ENCODE results near the gene LBX1. TPM values are rescaled to one million over a fixed set of nuclear protein-coding genes. Genes with fewer than 3 reads are reported as not detected.

LBX1 gene
- total and polyA plus RNA-seq, 10 donors: not detected

GRCh38 chr10:101260764-101261481 lies 31.7 kb upstream of the LBX1 start:
- Histone ChIP-seq H3K4me1 (no peaks in the 10 kb centered on the region), H3K27me3 (replicated peaks in 1 of 7) (peaks cover 0 to 75% (median 19%) of the 10 kb centered on the region in 7 donors), H3K36me3 (no peaks in the 10 kb centered on the region), H3K4me3 (no peak overlapping the region), H3K9me3 (peaks cover 0 to 20% (median 11%) of the 10 kb centered on the region in 8 donors), H3K27ac (no peak overlapping the region)
- intact Hi-C loops (cut with DNase I; ENCODE audit: low total_unique reads): no loop called here
- DNase-seq: no peak
- TF ChIP-seq POLR2A (IDR thresholded peaks at IDR 0.05): no peak
- TF ChIP-seq, protein P1, sequence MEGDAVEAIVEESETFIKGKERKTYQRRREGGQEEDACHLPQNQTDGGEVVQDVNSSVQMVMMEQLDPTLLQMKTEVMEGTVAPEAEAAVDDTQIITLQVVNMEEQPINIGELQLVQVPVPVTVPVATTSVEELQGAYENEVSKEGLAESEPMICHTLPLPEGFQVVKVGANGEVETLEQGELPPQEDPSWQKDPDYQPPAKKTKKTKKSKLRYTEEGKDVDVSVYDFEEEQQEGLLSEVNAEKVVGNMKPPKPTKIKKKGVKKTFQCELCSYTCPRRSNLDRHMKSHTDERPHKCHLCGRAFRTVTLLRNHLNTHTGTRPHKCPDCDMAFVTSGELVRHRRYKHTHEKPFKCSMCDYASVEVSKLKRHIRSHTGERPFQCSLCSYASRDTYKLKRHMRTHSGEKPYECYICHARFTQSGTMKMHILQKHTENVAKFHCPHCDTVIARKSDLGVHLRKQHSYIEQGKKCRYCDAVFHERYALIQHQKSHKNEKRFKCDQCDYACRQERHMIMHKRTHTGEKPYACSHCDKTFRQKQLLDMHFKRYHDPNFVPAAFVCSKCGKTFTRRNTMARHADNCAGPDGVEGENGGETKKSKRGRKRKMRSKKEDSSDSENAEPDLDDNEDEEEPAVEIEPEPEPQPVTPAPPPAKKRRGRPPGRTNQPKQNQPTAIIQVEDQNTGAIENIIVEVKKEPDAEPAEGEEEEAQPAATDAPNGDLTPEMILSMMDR (IDR thresholded peaks at IDR 0.05 in 8 of 11, conservative IDR thresholded peaks at IDR 0.05 in 3 of 11): no peak
- no peak for TF ChIP-seq POLR2AphosphoS5 (IDR thresholded peaks at IDR 0.05)
- WGBS, 5 donors: 20 to 28% (median 23%) methylated on average over 20 to 21 of the region's 21 CpGs

DNA sequence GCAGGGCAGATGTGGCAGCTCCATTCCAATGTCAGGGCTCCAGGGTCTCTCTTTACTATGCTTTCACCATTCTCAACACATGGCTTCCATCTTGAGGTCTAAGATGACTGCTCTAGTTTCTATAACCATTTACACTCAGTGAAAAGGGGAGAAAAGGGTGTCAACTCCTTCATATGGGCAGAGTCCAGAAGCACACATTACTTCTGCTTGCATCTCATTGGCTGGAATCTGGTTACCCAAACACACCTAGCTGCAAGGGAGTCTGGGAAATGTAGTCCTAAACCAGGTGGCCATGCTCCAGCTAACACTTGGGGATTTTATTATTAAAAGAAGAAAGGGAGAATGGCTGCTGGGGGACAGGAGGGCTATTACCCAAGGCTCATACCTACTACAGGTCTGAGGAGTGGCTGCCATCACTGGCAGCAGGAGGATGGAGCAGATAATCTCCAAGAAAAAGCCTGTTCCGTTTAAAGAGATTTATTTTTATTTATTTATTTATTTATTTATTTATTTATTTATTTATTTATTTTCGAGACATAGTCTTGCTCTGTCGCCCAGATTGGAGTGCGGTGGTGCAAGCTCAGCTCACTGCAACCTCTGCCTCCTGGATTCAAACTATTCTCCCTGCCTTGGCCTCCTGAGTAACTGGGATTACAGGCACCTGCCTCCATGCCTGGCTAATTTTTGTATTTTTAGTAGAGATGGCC lies 29.1 kb upstream of the LBX1 start:
- Histone ChIP-seq H3K27me3 (replicated peaks in 1 of 7) (peaks cover 0 to 75% (median 19%) of the 10 kb centered on the region in 7 donors), H3K4me3 (no peak overlapping the region), H3K9me3 (peaks cover 0 to 20% (median 11%) of the 10 kb centered on the region in 8 donors), H3K4me1 (no peaks in the 10 kb centered on the region), H3K27ac (no peak overlapping the region), H3K36me3 (no peaks in the 10 kb centered on the region)
- intact Hi-C loops (cut with DNase I; ENCODE audit: low total_unique reads): no loop called here
- no peak for DNase-seq
- 87 to 95% (median 90%) methylated on average over 4 of the region's 4 CpGs for WGBS, 5 donors
- TF ChIP-seq, protein P1 (IDR thresholded peaks at IDR 0.05 in 8 of 11, conservative IDR thresholded peaks at IDR 0.05 in 3 of 11): no peak
- no peak for TF ChIP-seq POLR2AphosphoS5 (IDR thresholded peaks at IDR 0.05)
- no peak for TF ChIP-seq POLR2A (IDR thresholded peaks at IDR 0.05)

GRCh38 chr10:101257491-101257890 lies 28.2 kb upstream of the LBX1 start:
- H3K27me3 ChIP-seq (replicated peaks in 1 of 7): peaks cover 0 to 74% (median 19%) of the 10 kb centered on the region in 7 donors
- WGBS, 5 donors: 90 to 96% (median 94%) methylated on average over 4 of the region's 4 CpGs

More at GRCh38 chr10:101257491-101257890, 28.2 kb upstream of the LBX1 start:
- no peak for DNase-seq
- TF ChIP-seq POLR2AphosphoS5 (IDR thresholded peaks at IDR 0.05) (no peak), POLR2A (IDR thresholded peaks at IDR 0.05) (no peak)
- TF ChIP-seq, protein P1 (IDR thresholded peaks at IDR 0.05 in 8 of 11, conservative IDR thresholded peaks at IDR 0.05 in 3 of 11): no peak
- H3K4me3 ChIP-seq: no peak overlapping the region
- no peaks in the 10 kb centered on the region for H3K36me3 ChIP-seq
- intact Hi-C loops (cut with DNase I; ENCODE audit: low total_unique reads): no loop called here
- no peaks in the 10 kb centered on the region for H3K4me1 ChIP-seq
- H3K9me3 ChIP-seq: peaks cover 0 to 20% (median 11%) of the 10 kb centered on the region in 8 donors
- no peak overlapping the region for H3K27ac ChIP-seq

Measured in spleen (tissue), 11 donors.